ENCODE measurements around the gene DAP.

The DAP gene

DNA sequence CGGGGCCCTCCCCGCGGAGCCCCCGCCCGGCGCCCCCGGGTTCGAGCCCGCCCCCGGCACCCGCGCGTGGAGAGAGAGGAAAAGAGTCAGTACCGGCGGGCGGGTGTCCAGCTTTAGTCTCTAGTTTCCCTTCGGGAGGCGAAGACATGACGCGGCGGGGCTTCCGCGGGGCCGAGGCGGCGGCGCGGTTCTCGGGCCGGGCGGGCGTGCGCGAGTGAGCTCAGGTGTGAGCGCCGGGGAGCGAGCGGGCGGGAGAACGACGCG is 181 bp downstream of the DAP start:
- no peak for DNase-seq (ENCODE audit: low read depth, low spot score)

DNA sequence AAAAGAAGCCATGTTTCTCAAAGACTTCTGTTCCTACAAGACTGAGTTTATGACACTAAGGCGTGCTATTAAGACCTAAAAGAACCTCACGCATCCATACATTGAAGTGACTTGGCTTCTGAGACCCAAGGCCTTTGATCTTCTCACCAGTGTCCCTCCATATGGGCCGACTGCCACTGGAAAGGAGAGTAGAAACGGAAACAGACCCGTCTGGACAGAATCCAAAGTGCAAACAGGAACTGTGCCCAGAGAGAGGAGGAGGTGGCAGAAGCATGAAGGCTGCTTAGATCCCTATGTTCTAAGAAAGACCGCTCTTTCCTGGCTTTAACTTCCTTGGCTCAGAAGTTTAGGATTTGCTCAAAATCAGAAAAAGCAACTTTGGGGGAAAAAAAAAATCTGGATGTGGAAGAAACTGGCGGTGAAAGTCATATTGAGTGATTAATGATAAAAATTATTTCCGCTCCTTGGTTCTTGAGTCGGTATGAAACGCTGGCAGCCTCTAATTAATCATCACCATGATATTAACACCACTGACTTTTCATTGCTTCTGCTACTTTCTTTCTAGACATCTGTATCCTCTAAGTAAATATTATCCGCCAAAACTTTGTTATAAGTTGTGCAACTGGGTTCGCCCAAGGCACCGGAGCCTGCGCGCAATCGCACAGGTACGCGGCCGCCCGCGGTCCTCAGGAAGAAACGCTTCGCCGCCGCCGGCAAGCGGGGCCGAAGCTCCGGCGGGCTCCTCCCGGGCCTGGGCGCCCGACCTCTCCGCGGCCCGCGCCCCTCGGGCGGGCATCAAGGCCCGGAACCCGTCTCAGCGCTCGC is 726 bp downstream of the DAP start:
- DNase-seq (ENCODE audit: low read depth, low spot score): peak; percentile 50

DNA sequence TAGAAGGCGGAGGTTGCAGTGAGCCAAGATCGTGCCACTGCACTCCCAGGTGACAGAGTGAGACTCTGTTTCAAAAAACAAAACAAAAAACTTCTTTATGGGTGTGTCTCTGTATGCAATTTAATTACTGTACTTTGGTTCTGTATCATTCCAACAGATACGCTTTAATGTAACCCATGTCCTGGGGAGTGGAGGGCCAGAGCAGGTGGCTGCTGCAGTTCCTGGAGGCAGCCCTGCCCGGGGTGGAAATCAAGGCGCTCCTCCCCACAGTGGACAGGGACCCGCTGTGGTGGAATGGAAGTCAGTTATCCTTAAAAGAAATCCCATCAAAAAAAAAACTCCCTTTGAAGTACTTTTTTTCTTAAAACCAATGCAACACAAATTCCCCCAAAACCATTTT is 1.9 kb downstream of the DAP start:
- no peak for DNase-seq (ENCODE audit: low read depth, low spot score)

DNA sequence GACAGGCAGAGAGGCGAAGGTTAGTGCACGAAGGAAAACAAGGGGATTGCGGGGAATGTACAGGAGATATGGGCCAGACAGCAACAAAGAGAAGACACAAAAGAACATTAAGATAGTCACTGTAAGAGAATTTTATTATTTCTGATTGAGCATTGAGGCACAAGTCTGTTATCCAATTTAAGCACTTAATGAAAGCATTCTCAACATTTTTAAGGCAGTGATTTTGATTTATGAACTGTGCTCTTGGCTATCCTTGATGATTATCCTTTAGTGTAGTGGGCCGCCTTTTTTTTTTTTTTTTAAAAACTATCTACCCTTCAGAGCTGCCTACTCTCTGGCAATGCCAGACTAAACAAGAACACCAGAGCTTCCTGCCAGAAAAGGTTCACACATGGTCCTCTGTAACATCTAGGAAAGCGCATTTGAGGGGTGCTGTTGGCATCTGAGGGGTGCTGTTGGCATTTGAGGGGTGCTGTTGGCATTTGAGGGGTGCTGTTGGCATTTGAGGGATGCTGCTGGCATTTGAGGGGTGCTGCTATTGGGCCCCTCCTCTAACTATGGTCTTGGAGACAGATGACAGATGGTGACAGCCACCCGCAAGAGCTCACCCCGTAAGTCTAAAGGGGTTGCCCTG is 3.0 kb downstream of the DAP start:
- DNase-seq (ENCODE audit: low read depth, low spot score): no peak

DNA sequence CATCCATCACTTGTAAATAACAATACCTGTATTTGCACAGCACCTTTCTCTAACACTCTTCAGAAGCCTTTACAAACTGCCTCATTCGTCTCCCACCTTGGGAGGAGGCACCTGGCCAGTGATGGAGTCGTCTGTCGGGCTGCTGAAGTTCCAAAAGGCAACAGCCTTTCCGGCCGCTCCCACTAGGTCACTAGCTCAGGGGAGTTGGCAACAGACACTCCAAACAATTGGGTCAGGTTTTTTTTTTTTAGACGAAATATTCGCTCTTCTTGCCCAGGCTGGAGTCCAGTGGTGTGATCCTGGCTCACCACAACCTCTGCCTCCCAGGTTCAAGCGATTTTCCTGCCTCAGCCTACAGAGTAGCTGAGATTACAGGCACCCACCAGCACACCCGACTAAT is 4.0 kb downstream of the DAP start:
- DNase-seq (ENCODE audit: low read depth, low spot score): no peak

DNA sequence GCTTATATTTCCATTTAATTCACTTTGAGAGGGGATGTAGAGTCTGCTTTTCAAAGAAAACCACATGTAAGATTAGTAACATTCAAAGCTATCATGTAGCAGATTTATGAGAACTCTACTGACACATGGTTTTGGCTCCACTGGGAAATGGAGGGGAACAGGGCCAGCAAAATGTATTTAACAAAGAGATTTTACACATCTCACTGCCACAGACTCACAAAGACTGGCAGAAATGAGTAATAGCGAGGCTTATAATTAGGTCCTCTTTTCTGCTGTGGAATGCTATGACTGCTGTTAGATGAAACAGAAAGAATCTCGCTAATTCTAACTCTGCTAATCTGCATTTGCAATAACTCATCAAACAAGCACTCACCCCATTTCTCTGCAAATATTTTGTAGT is 4.5 kb downstream of the DAP start:
- DNase-seq (ENCODE audit: low read depth, low spot score): no peak

DNA sequence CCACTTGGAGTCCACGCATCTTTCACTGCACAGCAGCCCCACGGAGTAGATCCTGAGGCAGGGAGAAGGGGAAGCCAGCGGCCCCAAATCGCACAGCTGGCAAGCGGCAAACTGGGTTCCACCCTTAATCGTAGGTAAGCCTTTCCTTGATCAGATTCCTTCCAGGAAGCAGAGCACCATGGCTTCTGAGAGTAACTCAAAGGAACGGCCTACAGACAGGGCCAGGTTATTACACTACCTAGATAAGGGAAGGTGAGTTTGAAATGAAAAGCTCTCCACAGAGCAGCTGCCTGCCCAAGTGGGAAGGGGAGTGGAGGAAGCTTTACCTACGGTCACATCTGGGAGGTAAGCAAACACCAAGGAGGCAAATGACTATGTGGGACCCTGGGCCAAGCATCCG is 7.9 kb downstream of the DAP start:
- no peak for DNase-seq (ENCODE audit: low read depth, low spot score)

DNA sequence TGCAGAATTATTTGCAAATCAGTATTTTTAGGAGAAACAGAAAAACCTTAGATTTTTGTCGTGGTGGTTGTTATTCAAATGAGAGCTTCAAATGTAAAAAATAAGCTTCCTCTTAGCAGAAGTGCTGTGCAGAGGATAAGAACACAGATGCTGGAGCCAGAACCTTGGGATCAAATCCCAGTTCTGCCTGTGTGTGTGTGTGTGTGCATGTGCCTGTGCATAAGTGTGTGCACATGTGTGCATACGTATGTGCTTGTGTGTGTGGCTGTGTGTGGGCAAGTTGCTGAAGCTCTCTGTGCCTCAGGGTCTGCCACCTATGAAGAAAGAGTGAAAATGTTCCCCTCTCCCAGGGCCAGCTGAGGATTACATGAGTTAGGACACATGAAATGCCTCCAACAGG is 8.6 kb downstream of the DAP start:
- no peak for DNase-seq (ENCODE audit: low read depth, low spot score)

DNA sequence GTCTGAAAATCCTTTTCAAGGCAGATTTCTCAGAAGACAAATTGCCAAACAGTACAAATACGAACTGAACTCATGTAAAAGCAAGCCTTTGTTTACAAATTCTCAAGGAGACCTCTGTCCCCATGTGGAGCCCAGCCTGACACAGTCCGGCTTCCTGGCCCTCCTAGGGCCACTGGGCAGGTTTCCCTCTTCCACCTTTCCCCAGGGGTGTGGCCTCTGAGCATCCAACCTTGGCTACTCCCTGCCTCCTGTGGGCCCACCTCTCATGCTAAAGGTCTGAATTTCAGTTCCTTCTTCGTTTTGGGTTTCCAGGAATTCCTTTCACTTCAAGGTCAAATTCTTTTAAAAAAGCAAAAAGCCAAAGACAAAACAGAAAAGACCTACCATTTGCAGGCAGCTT is 10.1 kb downstream of the DAP start:
- no peak for DNase-seq (ENCODE audit: low read depth, low spot score)

DNA sequence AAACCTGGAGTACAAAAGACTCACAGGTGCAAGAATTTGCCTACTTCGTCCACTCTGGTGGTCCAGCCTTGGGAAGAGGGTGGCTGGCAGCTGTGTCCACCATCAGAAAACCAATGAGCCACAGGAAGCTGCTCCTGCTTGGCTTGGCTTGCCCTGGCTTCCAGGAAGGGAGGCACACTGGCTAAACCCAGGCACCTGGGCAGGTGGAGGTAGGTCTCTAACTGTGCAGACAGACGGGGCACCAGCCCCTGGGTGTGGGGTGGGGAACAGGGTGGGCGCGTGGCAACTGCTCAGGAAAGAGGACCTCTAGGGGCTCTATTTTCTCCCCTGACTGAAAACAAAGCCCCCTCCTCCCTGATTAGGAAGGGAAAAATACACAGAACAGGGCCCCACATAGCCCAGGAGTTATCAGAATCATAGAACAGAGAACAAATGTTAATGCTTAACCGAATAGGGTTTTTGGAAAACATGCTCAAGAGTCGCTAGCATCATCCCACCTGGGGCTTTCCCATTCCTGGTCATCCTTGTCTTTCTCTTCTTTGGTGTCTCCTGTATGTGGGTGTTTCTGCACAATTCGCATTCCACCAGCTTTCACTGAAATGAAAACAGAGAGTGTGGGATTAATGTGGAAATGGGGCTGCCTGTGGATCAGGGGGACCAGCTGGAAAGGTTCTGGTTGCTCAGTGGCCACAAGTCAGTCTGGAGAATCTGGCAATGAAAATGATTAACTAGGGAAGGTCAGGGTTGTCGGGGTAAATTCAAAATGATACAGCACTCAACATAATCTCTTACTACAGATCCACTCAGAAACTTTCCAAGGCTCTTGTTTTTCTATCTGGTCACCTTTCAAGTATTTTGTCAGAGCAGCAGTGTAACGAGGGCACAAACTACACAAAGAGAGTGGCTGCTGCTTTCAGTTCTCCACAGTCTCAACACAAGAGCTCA is 13.1 kb downstream of the DAP start:
- no peak for DNase-seq (ENCODE audit: low read depth, low spot score)

DNA sequence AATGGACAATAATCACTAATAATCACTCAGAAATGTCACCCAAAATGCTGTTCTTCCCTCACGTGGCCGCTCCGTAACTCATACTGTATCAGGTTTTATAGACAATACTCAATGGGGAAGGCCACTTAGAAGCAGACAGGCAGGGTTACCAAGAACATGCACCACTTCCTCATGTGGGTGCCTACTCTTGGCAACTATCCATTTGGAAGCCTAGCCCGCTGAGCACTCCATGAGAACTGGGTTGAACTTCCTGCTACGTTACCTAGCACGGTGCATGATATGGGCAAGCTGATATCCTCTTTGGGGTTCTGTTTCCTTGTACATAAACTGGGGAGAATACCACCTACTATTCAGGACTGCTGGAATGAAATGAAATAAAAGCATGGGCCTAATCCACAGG is 14.3 kb downstream of the DAP start:
- no peak for DNase-seq (ENCODE audit: low read depth, low spot score)

DNA sequence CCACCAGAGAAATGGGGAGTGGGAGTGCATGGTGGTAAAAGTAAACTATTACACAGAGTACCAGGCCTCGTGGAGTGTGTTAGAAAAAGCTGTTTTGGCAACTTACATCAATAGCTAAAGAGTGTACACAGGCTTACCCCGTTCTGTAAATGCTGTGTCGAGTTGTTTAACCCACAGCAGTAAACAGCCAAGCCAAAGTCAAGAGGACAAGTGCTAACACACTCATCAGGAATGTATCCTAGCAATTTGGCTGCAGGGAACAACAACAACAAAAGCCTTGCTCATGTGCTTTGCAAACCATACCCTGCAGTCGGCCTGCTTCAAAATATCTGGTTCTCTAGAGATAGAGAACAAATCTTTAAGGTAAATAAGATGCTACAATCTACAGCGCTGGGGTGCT is 15.9 kb downstream of the DAP start:
- DNase-seq (ENCODE audit: low read depth, low spot score): no peak

DNA sequence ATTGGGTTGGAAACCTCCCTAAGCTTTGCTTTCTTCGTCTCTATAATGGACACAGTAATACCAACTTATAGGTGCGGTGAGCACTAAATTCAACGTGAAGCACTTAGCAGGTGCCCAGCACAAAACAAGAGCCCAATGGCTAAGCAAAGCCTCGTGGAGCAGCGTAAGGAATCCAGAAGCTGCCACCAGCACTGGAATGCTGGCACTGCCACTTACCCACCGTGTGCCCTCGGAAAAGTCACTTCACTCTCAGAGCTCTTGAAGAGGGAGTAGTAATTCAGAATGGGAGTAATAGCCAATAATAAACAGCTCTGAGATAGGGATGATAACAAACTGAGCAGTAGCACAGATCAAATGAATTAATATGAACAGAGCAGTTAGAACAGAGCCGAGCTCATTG is 16.4 kb downstream of the DAP start:
- DNase-seq (ENCODE audit: low read depth, low spot score): no peak

DNA sequence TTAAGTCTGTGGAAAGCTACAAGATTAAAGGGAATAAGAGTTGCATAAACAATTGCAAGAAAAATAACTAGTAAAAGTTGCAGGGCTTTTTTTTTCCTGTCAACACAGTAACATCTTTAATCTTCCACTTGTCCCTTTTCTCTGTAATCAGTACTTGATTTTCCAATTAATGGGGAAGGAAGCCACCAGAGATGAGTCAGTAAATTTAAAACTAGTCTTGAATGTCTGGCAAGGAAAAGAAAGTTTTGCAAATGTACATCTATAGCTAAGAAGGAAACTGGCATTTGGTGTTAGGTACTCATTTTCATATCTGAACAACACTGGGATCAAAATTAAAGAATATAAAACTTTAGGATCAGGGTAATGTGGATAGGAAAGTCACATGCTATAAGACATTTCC is 17.1 kb downstream of the DAP start:
- DNase-seq (ENCODE audit: low read depth, low spot score): no peak

DNA sequence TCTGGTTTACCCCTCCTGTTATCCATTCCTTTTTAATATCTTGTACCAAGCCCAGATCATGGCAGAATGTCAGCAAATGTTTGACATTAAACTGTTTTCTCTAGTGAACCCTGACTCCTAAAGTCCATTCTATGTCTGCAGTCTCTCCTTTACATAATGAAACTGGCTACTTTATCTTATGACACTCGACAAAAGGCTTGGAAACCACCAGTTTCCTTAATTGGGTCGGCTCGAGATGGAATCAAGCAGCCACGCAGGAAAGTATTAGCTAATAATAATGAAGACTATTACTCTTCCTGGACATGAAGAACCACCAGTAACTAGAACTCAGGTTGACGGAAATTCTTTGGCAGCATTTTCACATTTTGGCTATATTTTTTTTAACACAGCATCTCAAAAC is 17.5 kb downstream of the DAP start:
- no peak for DNase-seq (ENCODE audit: low read depth, low spot score)

DNA sequence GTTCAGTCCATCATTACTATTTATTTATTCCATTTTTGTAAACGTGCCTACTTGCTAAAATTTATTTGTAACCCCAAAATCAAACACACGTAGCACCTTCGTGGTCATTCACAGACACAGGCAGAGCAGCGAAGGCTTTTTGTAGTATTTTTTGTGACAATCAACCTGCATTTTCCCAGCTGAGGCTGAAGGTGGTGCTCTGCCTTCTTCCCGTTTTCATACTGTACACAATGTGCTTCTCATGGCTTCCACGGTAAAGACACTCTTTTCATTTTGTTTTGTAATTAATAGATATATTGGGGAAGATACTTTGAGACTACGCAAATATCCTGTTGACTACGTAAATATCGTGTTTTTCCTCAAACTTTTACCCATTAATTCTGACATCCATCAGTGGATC is 19.4 kb downstream of the DAP start:
- DNase-seq (ENCODE audit: low read depth, low spot score): no peak

DNA sequence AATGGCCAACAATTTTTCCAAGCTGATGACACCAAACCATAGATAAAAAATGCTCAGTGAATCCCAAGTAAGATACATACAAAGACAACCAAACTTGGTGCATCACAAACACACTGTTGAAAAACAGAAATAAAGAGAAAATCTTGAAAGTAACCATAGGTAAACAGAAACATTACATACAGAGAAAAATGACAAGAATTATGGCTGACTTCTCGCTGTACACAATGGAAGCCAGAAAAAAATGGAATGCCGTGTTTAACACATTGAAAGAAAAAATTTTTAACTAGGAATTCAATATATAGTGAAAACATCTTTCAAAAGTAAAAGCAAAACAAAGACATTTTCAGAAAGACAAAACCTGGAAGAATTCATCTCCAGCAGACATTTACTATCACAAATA is 20.6 kb downstream of the DAP start:
- DNase-seq (ENCODE audit: low read depth, low spot score): no peak

DNA sequence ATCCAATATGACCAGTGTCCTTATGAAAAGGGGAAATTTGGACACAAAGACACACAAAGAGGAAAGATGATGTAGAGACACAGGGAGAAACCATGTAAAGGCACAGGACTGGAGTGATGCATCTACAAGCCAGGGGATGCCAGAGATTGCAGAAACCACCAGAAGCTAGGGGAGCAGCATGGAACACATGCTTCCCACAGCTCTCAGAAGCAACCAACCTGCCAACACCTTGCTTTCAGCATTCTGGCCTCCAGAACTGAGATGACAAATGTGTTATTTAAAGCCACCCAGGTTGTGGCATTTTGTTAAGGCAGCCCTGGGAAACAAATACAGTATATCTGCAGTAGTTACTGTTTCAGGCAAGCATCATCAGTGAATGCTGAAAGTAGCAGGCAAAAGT is 23.2 kb downstream of the DAP start:
- DNase-seq (ENCODE audit: low read depth, low spot score): no peak

DNA sequence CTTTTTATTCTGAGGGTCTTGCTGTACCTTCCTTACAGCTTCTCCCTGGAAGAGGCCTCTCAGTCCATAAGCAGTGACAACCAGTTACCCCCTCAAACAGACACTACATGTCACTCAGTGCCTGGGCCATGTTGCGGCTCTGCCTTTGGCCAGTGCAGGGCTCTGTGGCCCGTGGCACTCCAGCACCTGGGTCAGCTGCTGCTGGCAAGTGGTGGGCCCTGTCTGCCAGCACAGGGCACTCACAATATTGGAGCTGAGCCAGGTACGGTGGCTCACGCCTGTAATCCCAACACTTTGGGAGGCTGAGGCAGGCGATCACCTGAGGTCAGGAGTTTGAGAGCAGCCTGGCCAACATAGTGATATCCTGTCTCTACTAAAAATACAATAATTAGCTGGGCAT is 24.2 kb downstream of the DAP start:
- DNase-seq (ENCODE audit: low read depth, low spot score): no peak

DNA sequence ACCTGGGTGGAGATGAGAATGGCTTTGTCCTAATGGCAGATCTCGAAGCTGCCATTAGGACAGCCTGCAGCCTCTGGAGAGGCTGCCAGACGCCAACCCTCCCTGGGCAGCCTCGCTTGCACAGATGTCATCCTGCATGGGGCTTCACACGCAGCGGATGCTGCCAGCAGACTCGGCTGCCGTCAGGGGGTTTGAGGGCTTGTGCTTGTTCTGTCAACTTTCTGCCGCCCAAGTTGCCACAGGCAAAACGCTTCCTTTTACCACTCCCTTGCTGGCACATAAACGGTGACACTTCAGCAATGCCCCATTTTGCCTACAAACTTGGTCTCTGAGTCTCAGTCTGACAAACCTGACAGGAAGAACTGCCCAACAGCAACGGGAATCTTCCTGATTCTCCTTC is 24.7 kb downstream of the DAP start:
- no peak for DNase-seq (ENCODE audit: low read depth, low spot score)

DNA sequence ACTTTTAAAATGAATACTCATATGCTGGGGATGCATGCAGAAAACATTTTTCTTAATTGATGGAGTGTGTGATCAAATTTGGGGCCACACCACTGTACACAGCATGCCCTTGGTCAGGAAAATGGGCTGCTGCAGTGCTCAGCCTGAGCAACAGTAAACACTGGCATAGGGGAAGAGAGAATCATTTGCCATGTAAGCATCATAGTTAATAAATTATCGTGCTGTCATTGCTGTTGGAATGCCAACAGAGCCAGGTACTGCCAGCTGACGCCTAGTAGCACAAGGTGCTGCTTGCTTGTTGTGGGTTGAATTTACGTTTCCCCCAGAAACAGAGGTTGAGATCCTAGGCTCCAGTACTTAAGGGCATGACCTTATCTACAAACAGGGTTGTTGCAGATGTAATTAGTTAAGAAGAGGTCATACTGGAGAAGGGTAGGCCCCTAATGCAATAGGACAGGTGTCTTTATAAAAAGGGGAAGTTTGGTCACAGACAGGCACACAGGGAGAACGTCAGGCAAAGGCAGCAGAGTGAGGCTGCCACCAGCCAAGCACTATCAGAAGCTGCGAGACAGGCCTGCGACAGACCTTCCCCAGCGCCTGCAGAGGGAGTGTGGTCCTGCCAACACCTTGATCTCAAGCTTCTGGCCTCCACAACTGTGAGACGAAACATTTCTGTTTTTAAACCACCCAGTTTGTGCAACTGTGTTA is 25.3 kb downstream of the DAP start:
- DNase-seq (ENCODE audit: low read depth, low spot score): no peak

DNA sequence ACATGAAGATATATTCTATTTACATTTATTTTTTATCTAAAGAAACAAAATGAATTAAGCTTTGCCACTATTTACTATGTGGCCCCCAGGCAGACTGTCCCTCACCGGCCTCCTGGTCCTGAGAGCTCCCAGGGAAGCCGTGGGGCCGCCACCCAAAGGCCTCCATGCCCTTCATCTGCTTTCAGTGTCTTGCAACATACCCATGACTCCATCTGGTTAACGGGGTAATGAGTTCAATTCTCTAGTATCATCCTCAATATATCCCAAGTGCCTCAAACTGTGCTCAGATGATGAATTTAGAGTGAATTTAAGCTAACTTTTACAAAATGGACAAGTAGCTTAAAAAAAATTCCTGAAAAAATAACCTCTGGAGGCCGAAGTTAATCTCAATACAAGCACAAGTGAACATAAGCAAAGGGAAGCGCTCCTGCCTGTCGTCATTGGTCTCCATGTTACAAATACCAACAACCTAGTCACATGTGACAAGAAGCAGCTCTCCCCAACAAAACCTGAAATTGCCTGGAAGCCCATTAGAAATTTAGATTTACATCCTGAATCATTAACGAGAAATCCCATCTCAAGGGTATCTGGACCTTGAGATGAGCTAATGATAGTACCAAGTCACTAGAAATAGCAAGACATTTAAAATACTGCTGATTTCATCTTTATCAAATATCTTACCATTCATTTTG is 26.1 kb downstream of the DAP start:
- no peak for DNase-seq (ENCODE audit: low read depth, low spot score)
